ENCODE data around the gene TBC1D7.

The TBC1D7 gene

GRCh38 chr6:13372688-13373487, 44.6 kb upstream of the TBC1D7 start:
- TF ChIP-seq MAX (IDR thresholded peaks at IDR 0.05; ENCODE audit: low read depth, low read length) (no peak), POLR2A (IDR thresholded peaks at IDR 0.05; ENCODE audit: extremely low read depth, insufficient read length) (no peak), MYC (IDR thresholded peaks at IDR 0.05; ENCODE audit: low read depth, low read length) (no peak), CTCF (IDR thresholded peaks at IDR 0.05; ENCODE audit: low read depth, low read length) (no peak)
- H3K4me3 ChIP-seq (ENCODE audit: low read depth, low read length), result no peak overlapping the region
- no peak for DNase-seq (ENCODE audit: low read depth)

GRCh38 chr6:13372076-13372475, 43.7 kb upstream of the TBC1D7 start:
- no peak for DNase-seq (ENCODE audit: low read depth)
- no peak for TF ChIP-seq MAX (IDR thresholded peaks at IDR 0.05; ENCODE audit: low read depth, low read length)
- TF ChIP-seq POLR2A (IDR thresholded peaks at IDR 0.05; ENCODE audit: extremely low read depth, insufficient read length), result no peak
- TF ChIP-seq MYC (IDR thresholded peaks at IDR 0.05; ENCODE audit: low read depth, low read length), result no peak
- no peak for TF ChIP-seq CTCF (IDR thresholded peaks at IDR 0.05; ENCODE audit: low read depth, low read length)
- no peak overlapping the region for H3K4me3 ChIP-seq (ENCODE audit: low read depth, low read length)

GRCh38 chr6:13371421-13372072, 43.2 kb upstream of the TBC1D7 start:
- DNase-seq (ENCODE audit: low read depth), result no peak
- TF ChIP-seq MYC (IDR thresholded peaks at IDR 0.05; ENCODE audit: low read depth, low read length) (no peak), MAX (IDR thresholded peaks at IDR 0.05; ENCODE audit: low read depth, low read length) (no peak), CTCF (IDR thresholded peaks at IDR 0.05; ENCODE audit: low read depth, low read length) (no peak), POLR2A (IDR thresholded peaks at IDR 0.05; ENCODE audit: extremely low read depth, insufficient read length) (no peak)
- no peak overlapping the region for H3K4me3 ChIP-seq (ENCODE audit: low read depth, low read length)

GRCh38 chr6:13370623-13371022, 42.3 kb upstream of the TBC1D7 start:
- no peak for DNase-seq (ENCODE audit: low read depth)
- no peak for TF ChIP-seq CTCF (IDR thresholded peaks at IDR 0.05; ENCODE audit: low read depth, low read length)
- no peak for TF ChIP-seq MAX (IDR thresholded peaks at IDR 0.05; ENCODE audit: low read depth, low read length)
- TF ChIP-seq MYC (IDR thresholded peaks at IDR 0.05; ENCODE audit: low read depth, low read length), result no peak
- TF ChIP-seq POLR2A (IDR thresholded peaks at IDR 0.05; ENCODE audit: extremely low read depth, insufficient read length), result no peak

GRCh38 chr6:13369591-13369990, 41.3 kb upstream of the TBC1D7 start:
- TF ChIP-seq POLR2A (IDR thresholded peaks at IDR 0.05; ENCODE audit: extremely low read depth, insufficient read length) (no peak), MAX (IDR thresholded peaks at IDR 0.05; ENCODE audit: low read depth, low read length) (no peak), MYC (IDR thresholded peaks at IDR 0.05; ENCODE audit: low read depth, low read length) (no peak), CTCF (IDR thresholded peaks at IDR 0.05; ENCODE audit: low read depth, low read length) (no peak)
- DNase-seq (ENCODE audit: low read depth), result no peak
- H3K4me3 ChIP-seq (ENCODE audit: low read depth, low read length), result no peak overlapping the region

More at GRCh38 chr6:13370623-13371022, 42.3 kb upstream of the TBC1D7 start:
- H3K4me3 ChIP-seq (ENCODE audit: low read depth, low read length), result no peak overlapping the region

All from NB4 (cell line).